ENCODE measurements around the gene SIK1. TPM values are rescaled to one million over a fixed set of nuclear protein-coding genes. Genes with fewer than 3 reads are reported as not detected.
"Not testable (repeated sequence)": the region's sequence is repeated elsewhere in the genome, so short reads cannot be mapped to it uniquely, and the experiment has no call there.

SIK1 gene
- 0.37 and 0.65 TPM in 2 replicates for total RNA-seq (ENCODE audit: low replicate concordance)

DNA sequence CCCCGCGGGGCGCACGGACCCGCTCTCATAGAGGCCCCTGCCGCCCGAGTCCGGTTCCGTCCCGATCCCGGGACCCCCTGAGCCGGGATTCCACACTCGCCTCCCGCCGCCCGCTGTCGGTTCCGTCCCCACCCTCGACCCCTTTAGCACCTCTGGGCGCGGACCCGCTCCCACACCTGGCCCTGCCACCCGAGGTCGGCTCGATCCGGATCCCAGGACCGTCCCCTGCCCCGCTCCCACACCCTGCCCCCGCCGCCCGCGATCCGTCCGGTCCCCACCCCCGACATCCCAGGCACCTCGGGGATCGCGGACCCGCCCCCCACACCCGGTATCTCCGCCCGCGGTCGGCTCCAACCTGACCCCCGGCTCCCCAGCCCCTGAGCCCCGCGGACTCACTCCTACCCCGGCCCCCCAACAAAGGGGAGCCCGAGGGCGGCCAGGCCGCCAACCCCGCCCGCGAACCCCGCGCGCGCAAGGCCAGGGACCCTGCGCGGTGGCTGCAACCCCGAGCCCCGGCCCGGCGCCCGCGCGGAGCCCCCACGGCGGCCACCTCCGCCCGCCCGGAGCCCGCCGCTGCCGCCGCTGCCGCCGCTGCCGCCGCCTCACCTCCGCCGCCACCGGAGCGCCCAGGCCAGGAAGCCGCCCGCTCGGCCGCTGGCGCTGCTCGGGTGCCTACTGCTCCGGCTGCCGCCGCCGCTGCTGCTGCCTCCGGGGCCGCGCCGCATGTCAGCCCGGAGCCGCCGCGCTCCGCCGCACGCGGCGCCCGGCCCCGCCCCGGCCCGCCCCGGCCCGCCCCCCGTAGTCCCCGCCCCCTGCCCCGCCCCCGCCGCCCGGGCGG, at the start of gene SIK1:
Gene SIK1, minus strand, starts transcription at position 728 of the 838 bp plus-strand sequence. CDS start 953 bp downstream, outside the sequence.
- H3K9me3 Mint-ChIP-seq; DNase-seq (ENCODE audit: low spot score); H3K27me3 Mint-ChIP-seq (ENCODE audit: insufficient read depth, low read depth); H3K9me3 ChIP-seq (ENCODE audit: low read depth); H2AFZ ChIP-seq (replicated peaks); H3K36me3 ChIP-seq; H3K4me1 ChIP-seq; H3K27ac Mint-ChIP-seq; H4K20me1 ChIP-seq (ENCODE audit: low read depth); H3K9ac ChIP-seq; H3K79me2 ChIP-seq (ENCODE audit: low read depth); H3F3A ChIP-seq (ENCODE audit: low read depth); H3K4me1 Mint-ChIP-seq; H3K4me2 ChIP-seq; H3K27me3 ChIP-seq; H3K36me3 Mint-ChIP-seq; H3K4me3 Mint-ChIP-seq; H3K27ac ChIP-seq; H3K4me3 ChIP-seq: not testable (repeated sequence)

DNA sequence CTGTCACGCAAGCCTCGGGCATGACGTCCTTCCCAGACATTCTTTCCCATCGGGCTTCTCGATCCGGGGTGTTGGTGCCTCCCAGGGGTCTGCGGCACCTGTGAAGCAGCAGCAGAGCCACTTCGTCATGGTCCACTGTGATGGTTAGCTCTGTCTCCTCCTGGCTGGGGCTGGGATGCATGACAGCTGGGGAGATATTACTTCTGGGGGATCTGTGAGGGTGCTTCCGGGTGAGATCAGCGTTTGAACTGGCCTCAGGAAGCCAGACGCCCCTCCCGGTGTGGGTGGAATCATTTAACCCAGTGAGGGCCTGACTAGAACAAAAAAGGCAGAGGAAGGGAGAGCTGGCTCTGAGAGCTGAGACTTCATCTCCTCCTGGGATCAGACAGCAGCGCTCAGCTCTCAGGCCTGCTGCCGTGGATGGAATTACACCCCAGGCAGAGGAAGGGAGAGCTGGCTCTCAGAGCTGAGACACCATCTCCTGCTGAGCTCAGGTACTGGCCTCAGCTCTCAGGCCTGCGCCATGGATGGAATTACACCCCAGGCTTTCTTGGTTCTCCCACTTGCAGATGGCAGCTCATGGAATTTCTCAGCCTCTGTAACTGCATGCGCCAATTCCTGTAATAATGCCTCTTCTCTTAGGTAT, 44.8 kb upstream of the SIK1 start:
- not testable (repeated sequence) for H3K9ac ChIP-seq; H3K9me3 Mint-ChIP-seq; H3K27ac ChIP-seq; H3K36me3 Mint-ChIP-seq; H2AFZ ChIP-seq (replicated peaks); H3K4me3 Mint-ChIP-seq; H3K9me3 ChIP-seq (ENCODE audit: low read depth); H3K79me2 ChIP-seq (ENCODE audit: low read depth); H3K4me1 ChIP-seq; H3F3A ChIP-seq (ENCODE audit: low read depth); DNase-seq (ENCODE audit: low spot score); H3K36me3 ChIP-seq; H3K27me3 ChIP-seq; H4K20me1 ChIP-seq (ENCODE audit: low read depth); H3K4me3 ChIP-seq; H3K27ac Mint-ChIP-seq; H3K4me2 ChIP-seq; H3K27me3 Mint-ChIP-seq (ENCODE audit: insufficient read depth, low read depth); H3K4me1 Mint-ChIP-seq

DNA sequence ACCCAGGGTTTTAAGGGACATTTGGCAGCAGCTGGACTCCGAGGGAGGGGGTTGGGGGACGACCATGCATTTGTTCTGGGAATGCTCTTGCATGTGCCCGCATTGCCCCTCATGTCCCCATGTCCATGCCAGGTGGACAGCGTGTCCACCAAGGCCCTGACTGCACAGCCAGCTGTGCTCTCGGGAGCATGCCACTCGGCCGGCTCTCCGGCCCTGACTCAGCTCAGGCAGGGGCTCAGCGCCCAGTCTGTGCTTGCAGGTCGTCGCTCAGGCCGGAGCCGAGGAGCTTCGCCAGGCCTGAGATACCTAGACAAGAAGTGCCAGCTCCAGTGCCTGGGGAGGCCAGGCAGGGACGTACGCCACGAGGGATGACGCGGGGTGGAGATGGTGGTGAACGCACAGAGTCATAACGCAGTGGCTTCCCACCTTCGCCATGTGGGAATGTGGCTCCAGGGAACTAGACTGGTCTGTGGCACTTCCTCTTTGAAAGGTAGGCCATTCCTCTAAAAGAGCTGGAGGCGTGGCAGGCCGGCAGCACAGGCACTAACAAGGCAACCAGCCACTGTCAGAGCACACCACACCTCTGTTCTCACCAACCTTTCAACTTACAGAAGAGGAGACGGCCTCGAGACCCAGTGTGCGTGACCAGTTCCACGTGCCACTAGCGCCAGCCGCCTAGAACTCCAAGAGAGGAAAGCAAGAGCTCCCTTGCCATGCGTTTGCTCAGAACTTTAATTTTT, 43.0 kb upstream of the SIK1 start:
- H3K4me3 ChIP-seq; H4K20me1 ChIP-seq (ENCODE audit: low read depth); H3K36me3 ChIP-seq; H3K4me2 ChIP-seq; H3K36me3 Mint-ChIP-seq; H3F3A ChIP-seq (ENCODE audit: low read depth); H3K4me1 ChIP-seq; H3K79me2 ChIP-seq (ENCODE audit: low read depth); H3K27me3 ChIP-seq; H3K4me1 Mint-ChIP-seq; H3K9me3 Mint-ChIP-seq; H3K9me3 ChIP-seq (ENCODE audit: low read depth); H3K27ac Mint-ChIP-seq; H3K27me3 Mint-ChIP-seq (ENCODE audit: insufficient read depth, low read depth); H3K9ac ChIP-seq; DNase-seq (ENCODE audit: low spot score); H2AFZ ChIP-seq (replicated peaks); H3K4me3 Mint-ChIP-seq; H3K27ac ChIP-seq: not testable (repeated sequence)

- Mint-ChIP-seq H3K27ac (peak overlapping the region; percentile 76), H3K9me3 (no peaks in the 10 kb centered on the region), H3K27me3 (ENCODE audit: insufficient read depth, low read depth) (peaks cover 4% of the 10 kb centered on the region), H3K4me1 (no peaks in the 10 kb centered on the region), H3K36me3 (no peaks in the 10 kb centered on the region), H3K4me3 (no peak overlapping the region)
- H3K79me2 ChIP-seq (ENCODE audit: low read depth), result no peaks in the 10 kb centered on the region
- no peaks in the 10 kb centered on the region for H4K20me1 ChIP-seq (ENCODE audit: low read depth)
- H3K9ac ChIP-seq, result no peak overlapping the region
- no peaks in the 10 kb centered on the region for H3K27me3 ChIP-seq
- no peak overlapping the region for H3K4me3 ChIP-seq
- no peak for DNase-seq (ENCODE audit: low spot score)
- TF ChIP-seq EZH2 (IDR thresholded peaks at IDR 0.05) (no peak), EZH2phosphoT487 (IDR thresholded peaks at IDR 0.05) (no peak), CTCF (IDR thresholded peaks at IDR 0.05) (no peak)
- H3K27ac ChIP-seq, result no peak overlapping the region
- no peaks in the 10 kb centered on the region for H3K9me3 ChIP-seq (ENCODE audit: low read depth)
- no peak overlapping the region for H3K4me2 ChIP-seq
- H3F3A ChIP-seq (ENCODE audit: low read depth), result no peaks in the 10 kb centered on the region
- H3K36me3 ChIP-seq, result no peaks in the 10 kb centered on the region
- H2AFZ ChIP-seq (replicated peaks), result no peak overlapping the region
- no peaks in the 10 kb centered on the region for H3K4me1 ChIP-seq
These were observed 40.9 kb upstream of the SIK1 start for GRCh38 chr21:43467785-43468184.

- H3K36me3 Mint-ChIP-seq; H2AFZ ChIP-seq (replicated peaks); H3K27me3 Mint-ChIP-seq (ENCODE audit: insufficient read depth, low read depth); H3K9ac ChIP-seq; H4K20me1 ChIP-seq (ENCODE audit: low read depth); H3K9me3 ChIP-seq (ENCODE audit: low read depth); H3F3A ChIP-seq (ENCODE audit: low read depth); H3K27ac Mint-ChIP-seq; H3K27ac ChIP-seq; H3K4me3 Mint-ChIP-seq; H3K4me3 ChIP-seq; H3K27me3 ChIP-seq; H3K4me2 ChIP-seq; DNase-seq (ENCODE audit: low spot score); H3K4me1 ChIP-seq; H3K4me1 Mint-ChIP-seq; H3K36me3 ChIP-seq; H3K9me3 Mint-ChIP-seq; H3K79me2 ChIP-seq (ENCODE audit: low read depth): not testable (repeated sequence)
These were observed 38.2 kb upstream of the SIK1 start for GRCh38 chr21:43465159-43465558.

- DNase-seq (ENCODE audit: low spot score); H3K27ac ChIP-seq; H2AFZ ChIP-seq (replicated peaks); H3K79me2 ChIP-seq (ENCODE audit: low read depth); H3K27me3 ChIP-seq; H3K4me1 ChIP-seq; H3K4me2 ChIP-seq; H3F3A ChIP-seq (ENCODE audit: low read depth); H3K4me1 Mint-ChIP-seq; H3K27me3 Mint-ChIP-seq (ENCODE audit: insufficient read depth, low read depth); H3K4me3 Mint-ChIP-seq; H3K4me3 ChIP-seq; H4K20me1 ChIP-seq (ENCODE audit: low read depth); H3K9ac ChIP-seq; H3K36me3 ChIP-seq; H3K27ac Mint-ChIP-seq; H3K36me3 Mint-ChIP-seq; H3K9me3 Mint-ChIP-seq; H3K9me3 ChIP-seq (ENCODE audit: low read depth): not testable (repeated sequence)
These were observed 36.7 kb upstream of the SIK1 start for GRCh38 chr21:43463498-43464261.

Data from neural progenitor cell (in vitro differentiated cells).